Mammary epithelial cell (primary cell): ENCODE results near the gene BTBD16.
A peak's percentile ranks its signal among the peaks of the same experiment; 100 is the strongest.

Experiments
- EZH2 ChIP-seq: IDR thresholded peaks from 2 replicates; pipeline ENCODE4 v1.6.1; 2012; ENCODE audit warnings: low read length, inconsistent platforms, borderline replicate concordance
- TF ChIP-seq, protein P1 (sequence below), 2 donors: IDR thresholded peaks in 1 of 2; conservative IDR thresholded peaks in 1 of 2; 2 replicates each; pipeline ENCODE4 v1.5.1; 2011 to 2012; ENCODE audit warnings: inconsistent platforms in 2 of 2, low read length in 2 of 2, mild to moderate bottlenecking in 2 of 2, control low read depth in 1 of 2, low read depth in 1 of 2; ENCODE audit not compliant: insufficient read depth in 1 of 2; ENCODE audit errors: extremely low read depth in 1 of 2

DNA sequence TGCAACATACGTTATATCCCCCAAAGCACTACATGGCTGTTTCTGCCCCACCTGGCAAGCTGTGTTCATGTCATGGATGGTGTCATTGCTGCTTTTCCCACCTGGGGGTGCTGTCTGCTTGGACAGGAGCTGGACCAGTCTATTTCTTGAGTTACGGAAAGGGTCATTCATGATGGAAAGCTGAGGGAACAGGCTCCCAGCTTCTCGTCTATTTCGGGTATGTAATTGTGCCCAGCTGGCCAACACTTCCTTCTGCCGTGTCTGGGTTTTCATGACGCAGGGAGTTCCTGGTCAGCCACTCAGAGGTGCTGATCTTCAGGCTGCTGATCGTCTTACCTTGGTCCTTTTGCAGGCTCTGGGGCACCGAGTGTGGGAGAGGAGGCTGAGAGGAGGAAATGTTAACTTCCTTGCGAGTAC, 8.6 kb downstream of the BTBD16 start:
- TF ChIP-seq, protein P1, sequence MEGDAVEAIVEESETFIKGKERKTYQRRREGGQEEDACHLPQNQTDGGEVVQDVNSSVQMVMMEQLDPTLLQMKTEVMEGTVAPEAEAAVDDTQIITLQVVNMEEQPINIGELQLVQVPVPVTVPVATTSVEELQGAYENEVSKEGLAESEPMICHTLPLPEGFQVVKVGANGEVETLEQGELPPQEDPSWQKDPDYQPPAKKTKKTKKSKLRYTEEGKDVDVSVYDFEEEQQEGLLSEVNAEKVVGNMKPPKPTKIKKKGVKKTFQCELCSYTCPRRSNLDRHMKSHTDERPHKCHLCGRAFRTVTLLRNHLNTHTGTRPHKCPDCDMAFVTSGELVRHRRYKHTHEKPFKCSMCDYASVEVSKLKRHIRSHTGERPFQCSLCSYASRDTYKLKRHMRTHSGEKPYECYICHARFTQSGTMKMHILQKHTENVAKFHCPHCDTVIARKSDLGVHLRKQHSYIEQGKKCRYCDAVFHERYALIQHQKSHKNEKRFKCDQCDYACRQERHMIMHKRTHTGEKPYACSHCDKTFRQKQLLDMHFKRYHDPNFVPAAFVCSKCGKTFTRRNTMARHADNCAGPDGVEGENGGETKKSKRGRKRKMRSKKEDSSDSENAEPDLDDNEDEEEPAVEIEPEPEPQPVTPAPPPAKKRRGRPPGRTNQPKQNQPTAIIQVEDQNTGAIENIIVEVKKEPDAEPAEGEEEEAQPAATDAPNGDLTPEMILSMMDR (conservative IDR thresholded peaks at IDR 0.05 in 1 of 2, IDR thresholded peaks at IDR 0.05 in 1 of 2; ENCODE audit: extremely low read depth in 1 of 2, insufficient read depth in 1 of 2, low read depth in 1 of 2, low read length in 2 of 2): peak; percentile 83 to 93
- no peak for TF ChIP-seq EZH2
